ENCODE measurements around the gene STAB2.

- TF ChIP-seq CTCF (IDR thresholded peaks at IDR 0.05; ENCODE audit: low read depth, low read length, missing input control) (no peak), MAX (IDR thresholded peaks at IDR 0.05) (no peak), REST (IDR thresholded peaks at IDR 0.05) (no peak), TAF1 (conservative IDR thresholded peaks at IDR 0.05) (no peak), YY1 (IDR thresholded peaks at IDR 0.05) (no peak)
These were observed 89.8 kb downstream of the STAB2 start for GRCh38 chr12:103676893-103677292.

Measured in liver (tissue), 3 donors.